ENCODE data around the gene GPR107.
A peak's percentile ranks its signal among the peaks of the same experiment; 100 is the strongest.

The GPR107 gene

DNA sequence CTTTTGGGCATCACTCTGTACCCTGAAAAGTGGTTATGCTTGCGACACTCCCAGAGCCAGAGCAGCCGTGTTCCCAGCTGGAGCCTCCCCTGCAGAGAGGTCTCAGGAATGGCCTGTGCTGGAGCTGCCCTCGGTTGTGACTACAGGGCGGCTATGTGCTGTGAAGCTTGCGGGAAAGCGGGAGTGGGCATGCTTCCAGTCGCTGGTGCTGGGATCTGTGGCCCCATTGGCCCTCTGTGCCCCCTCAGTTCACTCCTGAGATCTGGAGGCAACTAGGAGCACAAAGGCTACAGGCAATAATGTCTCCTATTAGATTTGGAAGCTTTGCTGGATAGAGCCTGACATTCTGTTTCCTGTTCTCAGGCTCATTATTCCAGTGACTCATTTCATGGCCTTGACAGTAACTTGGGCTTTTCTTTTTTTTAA is 56.9 kb downstream of the GPR107 start:
- DNase-seq (ENCODE audit: low read depth) = peak; percentile 40
- no peak overlapping the region for H3K4me3 ChIP-seq (ENCODE audit: low read length)
- TF ChIP-seq, protein P1, sequence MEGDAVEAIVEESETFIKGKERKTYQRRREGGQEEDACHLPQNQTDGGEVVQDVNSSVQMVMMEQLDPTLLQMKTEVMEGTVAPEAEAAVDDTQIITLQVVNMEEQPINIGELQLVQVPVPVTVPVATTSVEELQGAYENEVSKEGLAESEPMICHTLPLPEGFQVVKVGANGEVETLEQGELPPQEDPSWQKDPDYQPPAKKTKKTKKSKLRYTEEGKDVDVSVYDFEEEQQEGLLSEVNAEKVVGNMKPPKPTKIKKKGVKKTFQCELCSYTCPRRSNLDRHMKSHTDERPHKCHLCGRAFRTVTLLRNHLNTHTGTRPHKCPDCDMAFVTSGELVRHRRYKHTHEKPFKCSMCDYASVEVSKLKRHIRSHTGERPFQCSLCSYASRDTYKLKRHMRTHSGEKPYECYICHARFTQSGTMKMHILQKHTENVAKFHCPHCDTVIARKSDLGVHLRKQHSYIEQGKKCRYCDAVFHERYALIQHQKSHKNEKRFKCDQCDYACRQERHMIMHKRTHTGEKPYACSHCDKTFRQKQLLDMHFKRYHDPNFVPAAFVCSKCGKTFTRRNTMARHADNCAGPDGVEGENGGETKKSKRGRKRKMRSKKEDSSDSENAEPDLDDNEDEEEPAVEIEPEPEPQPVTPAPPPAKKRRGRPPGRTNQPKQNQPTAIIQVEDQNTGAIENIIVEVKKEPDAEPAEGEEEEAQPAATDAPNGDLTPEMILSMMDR (conservative IDR thresholded peaks at IDR 0.05; ENCODE audit: low read length) = no peak

DNA sequence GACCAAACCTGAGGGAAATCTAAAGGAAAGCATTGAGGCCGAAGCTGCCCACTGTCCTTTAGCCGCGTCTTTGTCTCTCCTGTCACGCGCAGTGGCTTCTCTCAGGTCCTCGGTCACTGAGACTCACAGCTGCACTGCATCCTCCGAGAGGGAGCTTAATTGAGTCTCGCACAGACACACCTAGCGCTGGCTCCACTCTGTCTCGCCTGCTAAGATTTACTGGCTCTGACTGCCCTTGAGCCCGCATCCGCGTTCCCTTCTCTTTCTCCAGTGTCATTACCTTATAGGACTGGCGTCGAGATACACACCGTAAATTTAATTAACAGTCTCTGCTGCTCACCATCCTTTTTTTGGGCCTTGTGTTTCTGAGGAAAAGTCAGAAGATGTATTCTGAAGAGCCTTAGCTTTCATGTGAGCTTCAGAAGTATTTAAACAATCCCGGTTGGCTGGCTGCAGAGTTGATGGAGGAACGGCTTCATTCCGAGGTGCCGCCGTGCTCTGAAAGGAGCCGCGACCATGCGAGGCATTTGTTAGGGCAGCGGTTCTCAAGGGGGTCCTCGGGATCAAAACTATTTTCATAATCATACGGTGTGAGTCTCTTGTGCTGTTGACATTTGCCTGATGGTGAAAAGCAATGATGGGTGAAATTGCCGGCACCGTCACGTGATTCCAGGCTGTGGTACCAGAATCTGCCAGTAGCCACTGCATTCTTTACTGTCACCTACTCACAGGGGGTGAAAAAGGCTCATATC is 58.3 kb downstream of the GPR107 start:
- no peak for DNase-seq (ENCODE audit: low read depth)
- H3K4me3 ChIP-seq (ENCODE audit: low read length) = no peak overlapping the region
- TF ChIP-seq, protein P1 (conservative IDR thresholded peaks at IDR 0.05; ENCODE audit: low read length) = no peak

DNA sequence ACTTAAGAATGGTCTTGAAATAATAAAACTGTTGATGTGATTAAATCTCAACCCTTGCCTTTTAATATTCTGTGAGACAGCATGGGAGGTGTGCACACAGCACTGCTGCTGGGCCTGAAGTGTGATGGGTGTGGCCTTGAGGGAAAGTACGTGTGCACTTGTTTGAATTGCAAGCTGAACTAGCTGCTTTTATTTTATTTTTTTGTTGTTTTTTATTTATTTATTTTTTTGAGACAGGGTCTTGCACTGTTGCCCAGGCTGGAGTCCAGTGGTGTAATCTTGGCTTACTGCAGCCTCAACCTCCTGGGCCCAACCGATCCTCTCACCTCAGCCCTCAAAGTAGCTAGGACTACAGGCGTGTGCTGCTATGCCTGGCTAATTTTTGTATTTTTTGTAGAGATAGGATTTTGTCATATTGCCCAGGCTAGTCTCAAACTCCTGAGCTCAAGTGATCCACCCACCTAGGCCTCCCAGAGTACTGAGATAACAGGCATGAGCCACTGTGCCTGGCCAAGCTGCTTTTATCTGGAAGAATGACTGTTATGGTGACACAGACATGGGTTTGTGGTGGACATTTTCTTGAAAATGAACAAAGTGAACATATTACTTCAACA is 58.9 kb downstream of the GPR107 start:
- TF ChIP-seq, protein P1 (conservative IDR thresholded peaks at IDR 0.05; ENCODE audit: low read length) = no peak
- no peak for DNase-seq (ENCODE audit: low read depth)
- H3K4me3 ChIP-seq (ENCODE audit: low read length) = no peak overlapping the region

DNA sequence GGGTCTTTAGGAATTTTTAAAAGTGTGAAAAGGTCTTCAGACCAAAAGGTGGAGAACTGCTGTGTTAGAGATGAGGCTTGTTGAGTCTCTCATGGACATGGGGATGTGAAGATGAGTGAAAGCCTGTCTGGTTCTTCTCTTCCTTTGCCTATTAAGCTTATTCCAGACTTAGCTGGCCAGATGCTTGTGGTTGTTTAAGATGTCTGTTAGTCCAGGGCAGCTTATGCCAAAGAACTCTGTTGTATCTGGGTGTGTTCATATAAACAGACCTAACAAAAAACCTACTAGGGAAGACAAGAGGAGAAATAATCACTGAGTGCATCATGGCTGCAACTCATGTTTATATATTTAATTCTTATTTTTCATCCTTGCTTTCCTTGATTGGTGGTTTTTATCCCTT is 61.0 kb downstream of the GPR107 start:
- H3K4me3 ChIP-seq (ENCODE audit: low read length) = no peak overlapping the region
- peak; percentile 40 for DNase-seq (ENCODE audit: low read depth)
- TF ChIP-seq, protein P1 (conservative IDR thresholded peaks at IDR 0.05; ENCODE audit: low read length) = no peak

DNA sequence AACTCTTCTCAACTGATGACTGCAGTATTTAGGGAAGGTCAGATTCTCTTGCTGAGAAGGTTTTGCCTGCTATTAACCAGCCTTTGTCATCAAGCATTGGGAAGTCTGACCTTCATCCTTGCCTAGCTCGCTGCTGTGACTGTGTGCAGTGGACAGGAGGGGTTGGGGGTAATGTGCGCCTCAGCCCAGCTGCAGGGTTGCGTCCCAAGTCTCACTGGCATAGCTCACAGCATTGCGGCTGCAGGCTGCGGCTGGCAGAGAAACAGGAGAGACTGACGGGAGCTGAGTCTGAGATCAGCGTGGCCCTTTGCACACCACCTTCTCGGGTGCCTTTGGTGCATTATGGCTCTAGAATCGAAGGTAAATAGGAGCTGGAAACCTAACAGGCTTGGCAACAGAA is 62.6 kb downstream of the GPR107 start:
- TF ChIP-seq, protein P1 (conservative IDR thresholded peaks at IDR 0.05; ENCODE audit: low read length) = no peak
- DNase-seq (ENCODE audit: low read depth) = no peak

DNA sequence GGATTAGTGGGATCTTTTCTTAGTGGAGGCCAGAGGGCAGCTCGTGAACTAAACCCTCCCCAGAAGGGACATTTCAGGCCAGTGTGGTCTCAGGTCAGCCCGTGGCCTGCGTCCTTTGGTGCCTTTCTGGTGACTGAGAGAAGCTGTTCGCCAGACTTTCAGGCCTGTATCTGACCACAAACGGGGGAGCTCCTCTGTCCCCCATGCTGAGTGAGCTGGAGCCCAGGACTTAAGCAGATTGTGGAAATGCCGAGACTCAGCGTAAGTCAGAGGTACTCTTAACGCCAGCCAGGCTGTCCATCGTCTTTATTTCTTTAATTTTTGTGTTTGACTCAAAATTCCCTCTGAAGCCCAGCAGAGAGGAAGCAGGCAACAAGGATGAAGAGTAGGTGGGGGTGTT is 63.7 kb downstream of the GPR107 start:
- TF ChIP-seq, protein P1 (conservative IDR thresholded peaks at IDR 0.05; ENCODE audit: low read length) = no peak
- H3K4me3 ChIP-seq (ENCODE audit: low read length) = no peak overlapping the region
- no peak for DNase-seq (ENCODE audit: low read depth)

More for the DNA sequence above, 62.6 kb downstream of the GPR107 start:
- no peak overlapping the region for H3K4me3 ChIP-seq (ENCODE audit: low read length)
